GM12878 (cell line): ENCODE data around the gene NPBWR2. TPM values are rescaled to one million over a fixed set of nuclear protein-coding genes. Genes with fewer than 3 reads are reported as not detected.

Experiments
- ATAC-seq: fragments of 200-7000 bp; cut with Tn5 transposase; 3 replicates; pipeline ENCODE4 v1.9.1; 2020; ENCODE audit warnings: mild to moderate bottlenecking, moderate library complexity
- BruUV-seq: library from RNA; stranded (reverse); fragments of 400-500 nt; replicated peaks from 2 replicates; lab custom pipeline; 2021; lab: Mats Ljungman, UMichigan
- CTCF ChIA-PET: fragments of 300-600 bp; sonication (Branson Sonifier 250); formaldehyde crosslinking; extraction: SDS; loops from one replicate; lab custom pipeline; 2021; ENCODE audit warnings: inconsistent platforms; lab: Yijun Ruan, JAX
- POLR2A ChIA-PET: fragments of 350-600 bp; formaldehyde crosslinking; extraction: SDS; loops from one replicate; lab custom pipeline; 2021; ENCODE audit warnings: inconsistent platforms; lab: Charles Lee
- RAD21 ChIA-PET: fragments of 300-600 bp; sonication (Branson Sonifier 250); formaldehyde crosslinking; loops from one replicate; lab custom pipeline; 2023; ENCODE audit warnings: antibody characterized with exemption; ENCODE audit not compliant: unreplicated experiment; lab: Charles Lee
- SMC1A ChIA-PET: fragments of 300-600 bp; sonication (Branson Sonifier 250); formaldehyde crosslinking; loops from one replicate; lab custom pipeline; 2023; ENCODE audit not compliant: unreplicated experiment, uncharacterized antibody; lab: Charles Lee
- DNase-seq: peaks from one replicate; pipeline ENCODE4 v3.0.0-alpha.2; 2011; ENCODE audit warnings: low read depth, low spot score
- FAIRE-seq: peaks from 3 replicates; lab custom pipeline; 2011; peaks lifted over from hg19 to GRCh38; lab: Jason Lieb, UNC
- H2AFZ ChIP-seq: 2 replicates; pipeline ENCODE4 v1.6.0; 2011; ENCODE audit warnings: low read depth, low read length, control low read depth; ENCODE audit not compliant: control insufficient read depth
- H3K27ac ChIP-seq: 2 replicates; pipeline ENCODE4 v1.5.1; 2011; ENCODE audit warnings: control low read depth; ENCODE audit not compliant: control insufficient read depth, insufficient read depth
- H3K27me3 ChIP-seq, 2 experiments: replicated peaks in 1 of 2; 2 replicates each; pipeline versions ENCODE4 v1.6.0 to v1.6.1; 2011; ENCODE audit warnings: low read length in 1 of 2; ENCODE audit not compliant: control insufficient read depth in 2 of 2, insufficient read depth in 2 of 2
- H3K36me3 ChIP-seq, 2 experiments: 2 replicates each; pipeline ENCODE4 v1.5.1; 2011; ENCODE audit warnings: low read length in 1 of 2; ENCODE audit not compliant: control insufficient read depth in 2 of 2, insufficient read depth in 2 of 2
- H3K4me1 ChIP-seq: 2 replicates; pipeline ENCODE4 v1.6.1; 2011; ENCODE audit warnings: mild to moderate bottlenecking, low read length, moderate library complexity, mixed read lengths; ENCODE audit not compliant: control insufficient read depth, insufficient read depth
- H3K4me2 ChIP-seq: 2 replicates; pipeline ENCODE4 v1.6.0; 2011; ENCODE audit warnings: control low read depth; ENCODE audit not compliant: control insufficient read depth, insufficient read depth
- H3K4me3 ChIP-seq: fragments of 200-600 bp; sonication (generic); 2 replicates; pipeline ENCODE4 v1.5.1; 2016
- H3K79me2 ChIP-seq: 2 replicates; pipeline ENCODE4 v1.6.0; 2011; ENCODE audit warnings: low read length; ENCODE audit not compliant: control insufficient read depth, insufficient read depth
- H3K9ac ChIP-seq: 2 replicates; pipeline ENCODE4 v1.8.0; 2011; ENCODE audit warnings: low read length, control low read depth, mixed read lengths; ENCODE audit not compliant: control insufficient read depth, insufficient read depth
- H3K9me3 ChIP-seq: replicated peaks from 3 replicates; pipeline ENCODE4 v1.5.1; 2011; ENCODE audit warnings: mild to moderate bottlenecking, low read length; ENCODE audit not compliant: control insufficient read depth, insufficient read depth
- H4K20me1 ChIP-seq: 2 replicates; pipeline ENCODE4 v1.6.0; 2011; ENCODE audit not compliant: control insufficient read depth, insufficient read depth
- CEBPB ChIP-seq, 2 experiments: fragments of 150-350 bp in 1 of 2; IDR thresholded peaks; 2 replicates each; pipeline ENCODE4 v1.6.1; 2012 to 2014; ENCODE audit warnings: low read depth in 2 of 2, low read length in 2 of 2, borderline replicate concordance in 1 of 2, inconsistent platforms in 1 of 2
- CHD1 ChIP-seq: IDR thresholded peaks from 2 replicates; pipeline ENCODE4 v1.6.1; 2012; ENCODE audit warnings: low read depth, low read length, improper control_type of control experiment
- CHD4 ChIP-seq: fragments of 200-600 bp; sonication (generic); IDR thresholded peaks from 2 replicates; pipeline ENCODE4 v1.6.1; 2016; ENCODE audit warnings: mild to moderate bottlenecking
- GABPA ChIP-seq: IDR thresholded peaks from 2 replicates; pipeline ENCODE4 v1.6.1; 2014; ENCODE audit warnings: antibody characterized with exemption, low read depth, mild to moderate bottlenecking, inconsistent platforms
- HDAC2 ChIP-seq: fragments of 200-600 bp; sonication (generic); IDR thresholded peaks from 2 replicates; pipeline ENCODE4 v1.6.1; 2017
- IRF4 ChIP-seq: IDR thresholded peaks from 2 replicates; pipeline ENCODE4 v1.6.1; 2011; ENCODE audit warnings: low read depth, low read length
- MYB ChIP-seq: fragments of 150-350 bp; IDR thresholded peaks from 2 replicates; pipeline ENCODE4 v1.6.1; 2014; ENCODE audit warnings: mild to moderate bottlenecking, low read depth, low read length, borderline replicate concordance
- NBN ChIP-seq: fragments of 450-650 bp; IDR thresholded peaks from 2 replicates; pipeline ENCODE4 v1.6.1; 2016
- NR2F1 ChIP-seq: fragments of 450-650 bp; conservative IDR thresholded peaks from 2 replicates; pipeline ENCODE4 v1.6.1; 2017; ENCODE audit warnings: mild to moderate bottlenecking
- PML ChIP-seq: IDR thresholded peaks from 2 replicates; pipeline ENCODE4 v1.6.1; 2012; ENCODE audit warnings: low read length, inconsistent platforms
- RBBP5 ChIP-seq: fragments of 200-600 bp; sonication (generic); conservative IDR thresholded peaks from 2 replicates; pipeline ENCODE4 v1.6.1; 2016
- SIX5 ChIP-seq: IDR thresholded peaks from 2 replicates; pipeline ENCODE4 v1.6.1; 2011; ENCODE audit warnings: mild to moderate bottlenecking, low read depth, low read length, moderate library complexity; ENCODE audit not compliant: severe bottlenecking
- SREBF1 ChIP-seq: IDR thresholded peaks from 2 replicates; pipeline ENCODE4 v1.6.1; 2012; ENCODE audit warnings: mild to moderate bottlenecking, low read length
- STAT1 ChIP-seq: fragments of 450-650 bp; conservative IDR thresholded peaks from 2 replicates; pipeline ENCODE4 v1.6.1; 2014; ENCODE audit warnings: antibody characterized with exemption, mild to moderate bottlenecking
- STAT3 ChIP-seq: IDR thresholded peaks from 2 replicates; pipeline ENCODE4 v1.6.1; 2011; ENCODE audit warnings: low read depth, low read length, improper control_type of control experiment
- SUZ12 ChIP-seq: fragments of 200-600 bp; sonication (generic); IDR thresholded peaks from one replicate; pipeline ENCODE4 v1.6.1; 2018; ENCODE audit warnings: antibody characterized with exemption, mild to moderate bottlenecking; ENCODE audit not compliant: unreplicated experiment
- ZNF217 ChIP-seq: fragments of 450-650 bp; IDR thresholded peaks from 2 replicates; pipeline ENCODE4 v1.6.1; 2017; ENCODE audit warnings: antibody characterized with exemption, mild to moderate bottlenecking
- ZZZ3 ChIP-seq: IDR thresholded peaks from 2 replicates; pipeline ENCODE4 v1.6.1; 2011; ENCODE audit warnings: low read depth; ENCODE audit not compliant: control insufficient read depth, insufficient read length
- WGBS: methylation state at CpG from one replicate; pipeline ENCODE4 v1.1.6; 2016; ENCODE audit warnings: low lambda C conversion rate; ENCODE audit not compliant: insufficient replicate concordance, insufficient coverage; ENCODE audit errors: missing lambda C conversion rate; 5-methylcytosine and 5-hydroxymethylcytosine counted together
- in situ Hi-C: fragments of 300-500 bp; cut with MboI; formaldehyde crosslinking; loops from 9 replicates; pipeline ENCODE4 v1.14.3; 2018; ENCODE audit warnings: mixed read lengths
- intact Hi-C: fragments of 100-400 bp; cut with micrococcal nuclease; formaldehyde crosslinking; loops from one replicate; pipeline ENCODE4 v1.14.2; 2022; ENCODE audit not compliant: unreplicated experiment
- polyA plus RNA-seq, 11 experiments: library from polyadenylated mRNA; depleted of rRNA in 4 of 11; unstranded in 6 of 11; stranded (reverse) in 5 of 11; fragments of >200 nt; fragmentation: Nextera tagmentation in 4 of 11; fragmentation: Illumina TruSeq in 1 of 11; extraction: Ambion mirVana in 4 of 11; extraction: Trizol in 1 of 11; gene quantifications; 1 replicate in 1 of 11; 2 replicates in 10 of 11; pipeline versions ENCODE4 v1.2.1 to v1.2.3, GENCODE V29; 2011 to 2016; ENCODE audit warnings: inconsistent platforms in 2 of 11, missing spikeins in 2 of 11, low read depth in 1 of 11
- total RNA-seq, 4 experiments: library from RNA; depleted of rRNA in 3 of 4; stranded (reverse); fragments of >200 nt in 3 of 4; fragmentation: Illumina TruSeq in 1 of 4; extraction: Trizol in 1 of 4; gene quantifications; 2 replicates each; pipeline versions ENCODE4 v1.2.1 to v1.2.3, GENCODE V29; 2013 to 2021
- TF ChIP-seq, protein P1 (sequence below): fragments of 150-350 bp; IDR thresholded peaks from 2 replicates; pipeline ENCODE4 v1.6.1; 2016; ENCODE audit warnings: low read depth, low read length

NPBWR2 gene
- total and polyA plus RNA-seq, 10 of the 15 experiments (the other 5 are each of a cell fraction or from before 2014, with no cell fraction given): not detected

DNA sequence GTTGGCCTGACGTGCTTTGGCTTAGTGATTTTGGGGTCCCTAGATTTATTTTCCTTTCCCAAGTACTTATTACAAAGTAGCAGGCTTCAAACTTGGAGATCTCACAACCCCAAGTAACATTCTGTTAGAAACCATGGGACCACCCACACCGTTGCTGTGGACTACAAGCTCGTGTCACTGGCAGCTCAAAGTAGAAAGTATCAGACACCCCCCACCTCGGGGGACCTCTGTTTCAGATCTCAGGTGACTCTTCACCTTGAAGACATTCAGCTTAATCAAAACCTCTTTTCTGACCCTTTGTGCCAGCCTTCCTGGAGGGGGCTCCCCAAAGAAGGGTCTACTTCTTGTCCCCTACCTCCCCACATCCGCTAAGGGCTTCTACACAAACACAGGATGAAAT, 41.2 kb upstream of the NPBWR2 start:
- Histone ChIP-seq H3K36me3 (no peaks in the 10 kb centered on the region), H3K9me3 (peaks cover 5% of the 10 kb centered on the region; the same call in 2 of the 3 replicates), H4K20me1 (no peaks in the 10 kb centered on the region), H3K9ac (no peak overlapping the region), H2AFZ (no peak overlapping the region), H3K4me3 (no peak overlapping the region), H3K27ac (no peak overlapping the region), H3K27me3 (no peaks in the 10 kb centered on the region)
- DNase-seq: no peak
- ChIA-PET SMC1A (no interaction called here), POLR2A (no interaction called here), CTCF (no interaction called here)
- WGBS: 22% methylated on average over 5 of the region's 5 CpGs
- BruUV-seq: no TSS peak
- FAIRE-seq: no peak
- no peak for TF ChIP-seq SUZ12
- TF ChIP-seq STAT3: no peak
- TF ChIP-seq, protein P1, sequence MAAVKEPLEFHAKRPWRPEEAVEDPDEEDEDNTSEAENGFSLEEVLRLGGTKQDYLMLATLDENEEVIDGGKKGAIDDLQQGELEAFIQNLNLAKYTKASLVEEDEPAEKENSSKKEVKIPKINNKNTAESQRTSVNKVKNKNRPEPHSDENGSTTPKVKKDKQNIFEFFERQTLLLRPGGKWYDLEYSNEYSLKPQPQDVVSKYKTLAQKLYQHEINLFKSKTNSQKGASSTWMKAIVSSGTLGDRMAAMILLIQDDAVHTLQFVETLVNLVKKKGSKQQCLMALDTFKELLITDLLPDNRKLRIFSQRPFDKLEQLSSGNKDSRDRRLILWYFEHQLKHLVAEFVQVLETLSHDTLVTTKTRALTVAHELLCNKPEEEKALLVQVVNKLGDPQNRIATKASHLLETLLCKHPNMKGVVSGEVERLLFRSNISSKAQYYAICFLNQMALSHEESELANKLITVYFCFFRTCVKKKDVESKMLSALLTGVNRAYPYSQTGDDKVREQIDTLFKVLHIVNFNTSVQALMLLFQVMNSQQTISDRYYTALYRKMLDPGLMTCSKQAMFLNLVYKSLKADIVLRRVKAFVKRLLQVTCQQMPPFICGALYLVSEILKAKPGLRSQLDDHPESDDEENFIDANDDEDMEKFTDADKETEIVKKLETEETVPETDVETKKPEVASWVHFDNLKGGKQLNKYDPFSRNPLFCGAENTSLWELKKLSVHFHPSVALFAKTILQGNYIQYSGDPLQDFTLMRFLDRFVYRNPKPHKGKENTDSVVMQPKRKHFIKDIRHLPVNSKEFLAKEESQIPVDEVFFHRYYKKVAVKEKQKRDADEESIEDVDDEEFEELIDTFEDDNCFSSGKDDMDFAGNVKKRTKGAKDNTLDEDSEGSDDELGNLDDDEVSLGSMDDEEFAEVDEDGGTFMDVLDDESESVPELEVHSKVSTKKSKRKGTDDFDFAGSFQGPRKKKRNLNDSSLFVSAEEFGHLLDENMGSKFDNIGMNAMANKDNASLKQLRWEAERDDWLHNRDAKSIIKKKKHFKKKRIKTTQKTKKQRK: no peak
- TF ChIP-seq MYB: no peak
- TF ChIP-seq STAT1: no peak
- no peak for TF ChIP-seq ZZZ3
- TF ChIP-seq SREBF1: no peak
- TF ChIP-seq CEBPB (IDR thresholded peaks at IDR 0.05; ENCODE audit: borderline replicate concordance in 1 of 2, low read depth in 2 of 2, low read length in 2 of 2): no peak
- TF ChIP-seq ZNF217: no peak
- TF ChIP-seq RBBP5: no peak
- TF ChIP-seq NBN: no peak
- no peak for TF ChIP-seq CHD4
- no peak for TF ChIP-seq PML
- no peak for TF ChIP-seq NR2F1
- TF ChIP-seq HDAC2: no peak
- TF ChIP-seq CHD1: no peak
- no peak for TF ChIP-seq GABPA
- no peak for TF ChIP-seq IRF4
- TF ChIP-seq SIX5: no peak
- TF ChIP-seq, all 136 proteins: peak for 0
- Histone ChIP-seq H3K4me2 (no peak overlapping the region), H3K79me2 (no peaks in the 10 kb centered on the region), H3K4me1 (no peaks in the 10 kb centered on the region)
- in situ Hi-C loops (no loop called here), intact Hi-C loops (no loop called here)
- no peak for ATAC-seq
- RAD21 ChIA-PET: no interaction called here
